SK-N-SH (cell line): Measurements from ENCODE around the gene TULP1. TPM values are rescaled to one million over a fixed set of nuclear protein-coding genes. Genes with fewer than 3 reads are reported as not detected.

Experiments
- CTCF ChIA-PET: fragments of 300-600, 350-600 bp; formaldehyde crosslinking; extraction: SDS; loops from one replicate; lab custom pipeline; 2021; lab: Yijun Ruan, JAX
- POLR2A ChIA-PET: fragments of 350-600 bp; sonication (Branson Sonifier 250); formaldehyde crosslinking; extraction: SDS; loops from one replicate; lab custom pipeline; 2020; ENCODE audit warnings: antibody characterized with exemption, inconsistent platforms; lab: Yijun Ruan, JAX
- DNase-seq: peaks from one replicate; pipeline ENCODE4 v3.0.0; 2012
- H2AFZ ChIP-seq: fragments of 200-600 bp; sonication (generic); 2 replicates; pipeline ENCODE4 v1.8.1; 2016; ENCODE audit warnings: antibody characterized with exemption, mild to moderate bottlenecking, low read depth
- H3F3A ChIP-seq: fragments of 200-600 bp; sonication (generic); replicated peaks from 2 replicates; pipeline ENCODE3; 2016; ENCODE audit warnings: antibody characterized with exemption, mild to moderate bottlenecking; ENCODE audit not compliant: insufficient read depth
- H3K27ac ChIP-seq, 2 experiments: fragments of 200-500 bp in 1 of 2; fragments of 200-600 bp in 1 of 2; sonication (Bioruptor generic) in 1 of 2; sonication (generic), shearing (Covaris generic) in 1 of 2; 2 replicates each; pipeline versions ENCODE4 v1.5.1 to v1.6.1; 2014 to 2016; ENCODE audit warnings: low read depth in 2 of 2, inconsistent platforms in 1 of 2, low read length in 1 of 2, mild to moderate bottlenecking in 1 of 2, mixed read lengths in 1 of 2
- H3K27me3 ChIP-seq: fragments of 200-600 bp; sonication (generic), shearing (Covaris generic); 2 replicates; pipeline ENCODE4 v1.6.1; 2016; ENCODE audit warnings: mixed run types; ENCODE audit not compliant: insufficient read depth
- H3K36me3 ChIP-seq, 2 experiments: fragments of 200-500 bp in 1 of 2; fragments of 200-600 bp in 1 of 2; sonication (Bioruptor generic) in 1 of 2; sonication (generic) in 1 of 2; replicated peaks in 1 of 2; 2 replicates each; pipeline versions ENCODE3 to v1.5.1; 2014 to 2016; ENCODE audit warnings: low read length in 1 of 2, mild to moderate bottlenecking in 1 of 2; ENCODE audit not compliant: insufficient read depth in 2 of 2, control insufficient read depth in 1 of 2
- H3K4me1 ChIP-seq, 2 experiments: fragments of 200-500 bp in 1 of 2; fragments of 200-600 bp in 1 of 2; sonication (Bioruptor generic) in 1 of 2; sonication (generic), shearing (Covaris generic) in 1 of 2; 2 replicates each; pipeline versions ENCODE4 v1.5.1 to v1.6.1; 2014 to 2016; ENCODE audit warnings: low read depth in 1 of 2, low read length in 1 of 2, mixed run types in 1 of 2; ENCODE audit not compliant: insufficient read depth in 2 of 2, control insufficient read depth in 1 of 2
- H3K4me2 ChIP-seq: fragments of 200-600 bp; sonication (generic), shearing (Covaris generic); 2 replicates; pipeline ENCODE4 v1.6.1; 2017; ENCODE audit warnings: mixed run types
- H3K4me3 ChIP-seq, 2 experiments: fragments of 200-500 bp in 1 of 2; fragments of 200-600 bp in 1 of 2; sonication (Bioruptor generic) in 1 of 2; sonication (generic), shearing (Covaris generic) in 1 of 2; 2 replicates each; pipeline versions ENCODE4 v1.5.1 to v1.8.1; 2014 to 2016; ENCODE audit warnings: low read depth in 2 of 2, inconsistent platforms in 1 of 2, low read length in 1 of 2, mild to moderate bottlenecking in 1 of 2, mixed read lengths in 1 of 2, moderate library complexity in 1 of 2
- H3K79me2 ChIP-seq: fragments of 200-600 bp; sonication (generic); 2 replicates; pipeline ENCODE4 v1.8.1; 2017; ENCODE audit warnings: mild to moderate bottlenecking; ENCODE audit not compliant: insufficient read depth
- H3K9ac ChIP-seq: fragments of 200-600 bp; sonication (generic); 2 replicates; pipeline ENCODE4 v1.6.1; 2017; ENCODE audit warnings: mixed run types
- H3K9me2 ChIP-seq: fragments of 200-600 bp; sonication (generic); 2 replicates; pipeline ENCODE4 v1.6.1; 2017; ENCODE audit warnings: mixed run types
- H3K9me3 ChIP-seq: fragments of 200-600 bp; sonication (generic); 2 replicates; pipeline ENCODE4 v1.6.1; 2017; ENCODE audit warnings: mixed run types, mild to moderate bottlenecking, moderate library complexity
- H4K20me1 ChIP-seq: fragments of 200-600 bp; sonication (generic); 2 replicates; pipeline ENCODE4 v1.6.1; 2017; ENCODE audit warnings: mild to moderate bottlenecking, mixed run types; ENCODE audit not compliant: insufficient read depth
- EP300 ChIP-seq, 2 experiments: IDR thresholded peaks; 2 replicates each; pipeline versions ENCODE4 v1.4.0 to v1.6.1; 2012; ENCODE audit warnings: borderline replicate concordance in 1 of 2, low read depth in 1 of 2, low read length in 1 of 2
- EZH2phosphoT487 ChIP-seq: fragments of 200-600 bp; sonication (generic); IDR thresholded peaks from 2 replicates; pipeline ENCODE4 v1.6.1; 2017; ENCODE audit warnings: low read depth, mixed run types, mild to moderate bottlenecking, antibody characterized with exemption, moderate library complexity, borderline replicate concordance
- GATA2 ChIP-seq: sonication (generic); formaldehyde crosslinking; IDR thresholded peaks from 2 replicates; pipeline ENCODE4 v1.5.0; 2020; ENCODE audit warnings: mild to moderate bottlenecking, missing genetic modification reagents
- MAX ChIP-seq: IDR thresholded peaks from 2 replicates; pipeline ENCODE4 v1.4.0; 2012; ENCODE audit warnings: low read depth
- MEF2A ChIP-seq: IDR thresholded peaks from 2 replicates; pipeline ENCODE4 v1.4.0; 2012; ENCODE audit warnings: low read depth, borderline replicate concordance
- MXI1 ChIP-seq: IDR thresholded peaks from 2 replicates; pipeline ENCODE4 v1.6.1; 2012; ENCODE audit warnings: mild to moderate bottlenecking, low read depth, low read length, improper control_type of control experiment
- NFIC ChIP-seq: IDR thresholded peaks from 2 replicates; pipeline ENCODE4 v1.4.0; 2012; ENCODE audit warnings: borderline replicate concordance
- RAD21 ChIP-seq: IDR thresholded peaks from 2 replicates; pipeline ENCODE4 v1.6.1; 2012; ENCODE audit warnings: mild to moderate bottlenecking, low read length
- RCOR1 ChIP-seq: fragments of 150-350 bp; IDR thresholded peaks from 2 replicates; pipeline ENCODE4 v1.6.1; 2017; ENCODE audit warnings: antibody characterized with exemption, low read length
- RXRA ChIP-seq: IDR thresholded peaks from 2 replicates; pipeline ENCODE4 v1.4.0; 2012; ENCODE audit warnings: low read depth, mild to moderate bottlenecking, borderline replicate concordance
- SIN3A ChIP-seq: IDR thresholded peaks from 2 replicates; pipeline ENCODE4 v1.6.1; 2012; ENCODE audit warnings: low read depth, mild to moderate bottlenecking, low read length, moderate library complexity, borderline replicate concordance
- TCF12 ChIP-seq: IDR thresholded peaks from 2 replicates; pipeline ENCODE4 v1.4.0; 2012
- TEAD4 ChIP-seq: IDR thresholded peaks from 2 replicates; pipeline ENCODE4 v1.4.0; 2012; ENCODE audit warnings: mild to moderate bottlenecking, borderline replicate concordance; ENCODE audit not compliant: insufficient read depth
- USF1 ChIP-seq: IDR thresholded peaks from 2 replicates; pipeline ENCODE4 v1.4.0; 2012; ENCODE audit warnings: low read depth, borderline replicate concordance
- ZBTB33 ChIP-seq: IDR thresholded peaks from 2 replicates; pipeline ENCODE4 v1.4.0; 2012; ENCODE audit warnings: low read depth, borderline replicate concordance
- WGBS: methylation state at CpG from one replicate; pipeline ENCODE4 v1.1.6; 2017; ENCODE audit warnings: low lambda C conversion rate; 5-methylcytosine and 5-hydroxymethylcytosine counted together
- polyA plus RNA-seq, 3 experiments: library from polyadenylated mRNA; depleted of rRNA; stranded (reverse); fragments of >200 nt; gene quantifications; 2 replicates each; pipeline ENCODE4 v1.2.3, GENCODE V29; 2012
- TF ChIP-seq, protein P1 (sequence below): IDR thresholded peaks from 2 replicates; pipeline ENCODE4; 2012
- TF ChIP-seq, protein P2 (sequence below): fragments of 150-350 bp; IDR thresholded peaks from 2 replicates; pipeline ENCODE4 v1.6.1; 2016; ENCODE audit warnings: mild to moderate bottlenecking, low read depth, low read length
- TF ChIP-seq, protein P3 (sequence below): fragments of 200-600 bp; sonication (generic); IDR thresholded peaks from 2 replicates; pipeline ENCODE4 v1.6.1; 2017; ENCODE audit warnings: antibody characterized with exemption, mild to moderate bottlenecking, moderate library complexity
- TF ChIP-seq, protein P4 (sequence below): IDR thresholded peaks from 2 replicates; pipeline ENCODE4 v1.6.1; 2012; ENCODE audit warnings: mild to moderate bottlenecking, low read depth, low read length, moderate library complexity
- TF ChIP-seq, protein P5 (sequence below): fragments of 150-350 bp; IDR thresholded peaks from 2 replicates; pipeline ENCODE4 v1.6.1; 2017; ENCODE audit warnings: antibody characterized with exemption, low read length, low read depth, borderline replicate concordance

Gene TULP1
- polyA plus RNA-seq, 1 of the 3 experiments (the other 2 are of a cell fraction) = not detected

GRCh38 chr6:35510916-35511561 is 1.7 kb downstream of the TULP1 start:
- no peaks in the 10 kb centered on the region for H3K36me3 ChIP-seq
- 72% methylated on average over 7 of the region's 7 CpGs for WGBS
- no peaks in the 10 kb centered on the region for H3K9me2 ChIP-seq
- no peaks in the 10 kb centered on the region for H3K4me1 ChIP-seq
- no peaks in the 10 kb centered on the region for H3K9me3 ChIP-seq
- no peak overlapping the region for H3K4me2 ChIP-seq
- CTCF ChIA-PET = interaction anchor here (1.2 kb wide), 1 partner anchor 226 kb away, joined by 7 read pairs; the partner anchor contains the start of gene ARMC12
- H3F3A ChIP-seq = no peaks in the 10 kb centered on the region
- no peak overlapping the region for H2AFZ ChIP-seq
- POLR2A ChIA-PET = no interaction called here
- H3K79me2 ChIP-seq = no peaks in the 10 kb centered on the region
- TF ChIP-seq, protein P1, sequence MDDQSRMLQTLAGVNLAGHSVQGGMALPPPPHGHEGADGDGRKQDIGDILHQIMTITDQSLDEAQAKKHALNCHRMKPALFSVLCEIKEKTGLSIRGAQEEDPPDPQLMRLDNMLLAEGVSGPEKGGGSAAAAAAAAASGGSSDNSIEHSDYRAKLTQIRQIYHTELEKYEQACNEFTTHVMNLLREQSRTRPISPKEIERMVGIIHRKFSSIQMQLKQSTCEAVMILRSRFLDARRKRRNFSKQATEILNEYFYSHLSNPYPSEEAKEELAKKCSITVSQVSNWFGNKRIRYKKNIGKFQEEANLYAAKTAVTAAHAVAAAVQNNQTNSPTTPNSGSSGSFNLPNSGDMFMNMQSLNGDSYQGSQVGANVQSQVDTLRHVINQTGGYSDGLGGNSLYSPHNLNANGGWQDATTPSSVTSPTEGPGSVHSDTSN = no peak
- TF ChIP-seq EP300 (IDR thresholded peaks at IDR 0.05; ENCODE audit: borderline replicate concordance in 1 of 2, low read depth in 1 of 2, low read length in 1 of 2) (no peak), ZBTB33 (no peak), MEF2A (no peak), TCF12 (no peak), SIN3A (no peak), RCOR1 (no peak), MXI1 (no peak), RAD21 (no peak), GATA2 (CRISPR knock-in tag) (no peak), NFIC (no peak), USF1 (no peak), MAX (no peak), RXRA (no peak), TEAD4 (no peak), EZH2phosphoT487 (no peak)
- TF ChIP-seq, protein P2, sequence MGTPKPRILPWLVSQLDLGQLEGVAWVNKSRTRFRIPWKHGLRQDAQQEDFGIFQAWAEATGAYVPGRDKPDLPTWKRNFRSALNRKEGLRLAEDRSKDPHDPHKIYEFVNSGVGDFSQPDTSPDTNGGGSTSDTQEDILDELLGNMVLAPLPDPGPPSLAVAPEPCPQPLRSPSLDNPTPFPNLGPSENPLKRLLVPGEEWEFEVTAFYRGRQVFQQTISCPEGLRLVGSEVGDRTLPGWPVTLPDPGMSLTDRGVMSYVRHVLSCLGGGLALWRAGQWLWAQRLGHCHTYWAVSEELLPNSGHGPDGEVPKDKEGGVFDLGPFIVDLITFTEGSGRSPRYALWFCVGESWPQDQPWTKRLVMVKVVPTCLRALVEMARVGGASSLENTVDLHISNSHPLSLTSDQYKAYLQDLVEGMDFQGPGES = no peak
- TF ChIP-seq, protein P3, sequence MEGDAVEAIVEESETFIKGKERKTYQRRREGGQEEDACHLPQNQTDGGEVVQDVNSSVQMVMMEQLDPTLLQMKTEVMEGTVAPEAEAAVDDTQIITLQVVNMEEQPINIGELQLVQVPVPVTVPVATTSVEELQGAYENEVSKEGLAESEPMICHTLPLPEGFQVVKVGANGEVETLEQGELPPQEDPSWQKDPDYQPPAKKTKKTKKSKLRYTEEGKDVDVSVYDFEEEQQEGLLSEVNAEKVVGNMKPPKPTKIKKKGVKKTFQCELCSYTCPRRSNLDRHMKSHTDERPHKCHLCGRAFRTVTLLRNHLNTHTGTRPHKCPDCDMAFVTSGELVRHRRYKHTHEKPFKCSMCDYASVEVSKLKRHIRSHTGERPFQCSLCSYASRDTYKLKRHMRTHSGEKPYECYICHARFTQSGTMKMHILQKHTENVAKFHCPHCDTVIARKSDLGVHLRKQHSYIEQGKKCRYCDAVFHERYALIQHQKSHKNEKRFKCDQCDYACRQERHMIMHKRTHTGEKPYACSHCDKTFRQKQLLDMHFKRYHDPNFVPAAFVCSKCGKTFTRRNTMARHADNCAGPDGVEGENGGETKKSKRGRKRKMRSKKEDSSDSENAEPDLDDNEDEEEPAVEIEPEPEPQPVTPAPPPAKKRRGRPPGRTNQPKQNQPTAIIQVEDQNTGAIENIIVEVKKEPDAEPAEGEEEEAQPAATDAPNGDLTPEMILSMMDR = no peak
- TF ChIP-seq, protein P4, sequence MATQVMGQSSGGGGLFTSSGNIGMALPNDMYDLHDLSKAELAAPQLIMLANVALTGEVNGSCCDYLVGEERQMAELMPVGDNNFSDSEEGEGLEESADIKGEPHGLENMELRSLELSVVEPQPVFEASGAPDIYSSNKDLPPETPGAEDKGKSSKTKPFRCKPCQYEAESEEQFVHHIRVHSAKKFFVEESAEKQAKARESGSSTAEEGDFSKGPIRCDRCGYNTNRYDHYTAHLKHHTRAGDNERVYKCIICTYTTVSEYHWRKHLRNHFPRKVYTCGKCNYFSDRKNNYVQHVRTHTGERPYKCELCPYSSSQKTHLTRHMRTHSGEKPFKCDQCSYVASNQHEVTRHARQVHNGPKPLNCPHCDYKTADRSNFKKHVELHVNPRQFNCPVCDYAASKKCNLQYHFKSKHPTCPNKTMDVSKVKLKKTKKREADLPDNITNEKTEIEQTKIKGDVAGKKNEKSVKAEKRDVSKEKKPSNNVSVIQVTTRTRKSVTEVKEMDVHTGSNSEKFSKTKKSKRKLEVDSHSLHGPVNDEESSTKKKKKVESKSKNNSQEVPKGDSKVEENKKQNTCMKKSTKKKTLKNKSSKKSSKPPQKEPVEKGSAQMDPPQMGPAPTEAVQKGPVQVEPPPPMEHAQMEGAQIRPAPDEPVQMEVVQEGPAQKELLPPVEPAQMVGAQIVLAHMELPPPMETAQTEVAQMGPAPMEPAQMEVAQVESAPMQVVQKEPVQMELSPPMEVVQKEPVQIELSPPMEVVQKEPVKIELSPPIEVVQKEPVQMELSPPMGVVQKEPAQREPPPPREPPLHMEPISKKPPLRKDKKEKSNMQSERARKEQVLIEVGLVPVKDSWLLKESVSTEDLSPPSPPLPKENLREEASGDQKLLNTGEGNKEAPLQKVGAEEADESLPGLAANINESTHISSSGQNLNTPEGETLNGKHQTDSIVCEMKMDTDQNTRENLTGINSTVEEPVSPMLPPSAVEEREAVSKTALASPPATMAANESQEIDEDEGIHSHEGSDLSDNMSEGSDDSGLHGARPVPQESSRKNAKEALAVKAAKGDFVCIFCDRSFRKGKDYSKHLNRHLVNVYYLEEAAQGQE = no peak
- TF ChIP-seq, protein P5, sequence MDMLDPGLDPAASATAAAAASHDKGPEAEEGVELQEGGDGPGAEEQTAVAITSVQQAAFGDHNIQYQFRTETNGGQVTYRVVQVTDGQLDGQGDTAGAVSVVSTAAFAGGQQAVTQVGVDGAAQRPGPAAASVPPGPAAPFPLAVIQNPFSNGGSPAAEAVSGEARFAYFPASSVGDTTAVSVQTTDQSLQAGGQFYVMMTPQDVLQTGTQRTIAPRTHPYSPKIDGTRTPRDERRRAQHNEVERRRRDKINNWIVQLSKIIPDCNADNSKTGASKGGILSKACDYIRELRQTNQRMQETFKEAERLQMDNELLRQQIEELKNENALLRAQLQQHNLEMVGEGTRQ = no peak
- TF ChIP-seq, all 33 proteins: peak for 0
- Histone ChIP-seq H4K20me1 (no peaks in the 10 kb centered on the region), H3K4me3 (no peak overlapping the region), H3K27ac (no peak overlapping the region), H3K27me3 (no peaks in the 10 kb centered on the region), H3K9ac (no peak overlapping the region)
- no peak for DNase-seq
